GM15510 (cell line): Measurements from ENCODE around the gene RASA3.

Source experiments
- POLR2A ChIP-seq: IDR thresholded peaks from 3 replicates; pipeline ENCODE4 v1.6.1; 2011; ENCODE audit warnings: borderline replicate concordance; ENCODE audit not compliant: insufficient read length; ENCODE audit errors: extremely low read depth

RASA3 gene

GRCh38 chr13:113970810-113971470 is 161.5 kb downstream of the RASA3 start:
- no peak for TF ChIP-seq POLR2A

GRCh38 chr13:113969973-113970611 is 162.3 kb downstream of the RASA3 start:
- TF ChIP-seq POLR2A = no peak

- TF ChIP-seq POLR2A = no peak
Measured at GRCh38 chr13:113969311-113969972, 163.0 kb downstream of the RASA3 start.

GRCh38 chr13:113968463-113969310 is 163.7 kb downstream of the RASA3 start:
- no peak for TF ChIP-seq POLR2A

GRCh38 chr13:113967729-113968462 is 164.5 kb downstream of the RASA3 start:
- no peak for TF ChIP-seq POLR2A

- TF ChIP-seq POLR2A = no peak
Measured at GRCh38 chr13:113967206-113967720, 165.2 kb downstream of the RASA3 start.

GRCh38 chr13:113965968-113966884 is 166.2 kb downstream of the RASA3 start:
- TF ChIP-seq POLR2A = no peak

GRCh38 chr13:113965383-113965874 is 167.0 kb downstream of the RASA3 start:
- TF ChIP-seq POLR2A = no peak

- no peak for TF ChIP-seq POLR2A
Measured at GRCh38 chr13:113964251-113964995, 168.0 kb downstream of the RASA3 start.

- no peak for TF ChIP-seq POLR2A
Measured at GRCh38 chr13:113963376-113963775, 169.0 kb downstream of the RASA3 start.

- no peak for TF ChIP-seq POLR2A
Measured at GRCh38 chr13:113962975-113963374, 169.4 kb downstream of the RASA3 start.

GRCh38 chr13:113962386-113962785 is 170.0 kb downstream of the RASA3 start:
- TF ChIP-seq POLR2A = no peak
